GM21390 (cell line): ENCODE results near the gene GJB1.

Source experiments
- ATAC-seq: cut with Tn5 transposase; IDR thresholded peaks from one replicate; pipeline ENCODE4 v1.9.1; 2021; ENCODE audit not compliant: unreplicated experiment

The GJB1 gene

DNA sequence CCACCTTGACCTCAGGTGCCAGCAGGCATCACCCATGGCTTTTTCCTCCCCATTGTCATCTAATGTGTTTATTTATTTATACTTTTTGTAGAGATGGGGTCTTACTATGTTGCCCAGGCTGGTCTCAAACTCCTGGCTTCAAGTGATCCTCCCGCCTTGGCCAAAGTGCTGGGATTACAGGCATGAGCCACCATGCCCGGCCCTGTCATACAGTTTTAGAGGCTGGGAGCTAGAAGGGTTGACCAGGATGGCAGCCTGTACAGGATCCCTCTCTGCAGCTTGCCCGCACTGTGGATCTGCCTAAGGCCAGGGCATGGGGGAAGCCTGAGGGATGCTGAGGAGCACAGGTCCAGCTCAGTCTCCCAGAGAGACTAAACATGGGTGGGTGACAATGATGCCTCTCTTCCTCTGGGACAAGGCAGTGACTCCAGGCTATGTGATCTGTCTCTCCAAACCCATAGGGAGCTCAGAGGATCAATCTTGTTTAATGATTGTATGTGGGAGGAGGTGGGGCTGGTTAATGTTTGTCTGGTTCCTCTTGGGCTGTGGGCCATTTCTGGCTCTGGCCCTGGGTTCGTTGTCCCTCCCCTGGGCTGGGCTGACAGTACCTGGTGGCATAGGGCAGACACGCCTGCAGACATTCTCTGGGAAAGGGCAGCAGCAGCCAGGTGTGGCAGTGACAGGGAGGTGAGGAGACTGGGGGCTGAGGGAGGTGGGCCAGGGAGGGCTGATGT is 8.3 kb upstream of the GJB1 start:
- ATAC-seq = no peak

GRCh38 chrX:71215338-71215912 is 7.6 kb upstream of the GJB1 start:
- ATAC-seq = no peak

GRCh38 chrX:71216485-71216884 is 6.5 kb upstream of the GJB1 start:
- ATAC-seq = no peak

DNA sequence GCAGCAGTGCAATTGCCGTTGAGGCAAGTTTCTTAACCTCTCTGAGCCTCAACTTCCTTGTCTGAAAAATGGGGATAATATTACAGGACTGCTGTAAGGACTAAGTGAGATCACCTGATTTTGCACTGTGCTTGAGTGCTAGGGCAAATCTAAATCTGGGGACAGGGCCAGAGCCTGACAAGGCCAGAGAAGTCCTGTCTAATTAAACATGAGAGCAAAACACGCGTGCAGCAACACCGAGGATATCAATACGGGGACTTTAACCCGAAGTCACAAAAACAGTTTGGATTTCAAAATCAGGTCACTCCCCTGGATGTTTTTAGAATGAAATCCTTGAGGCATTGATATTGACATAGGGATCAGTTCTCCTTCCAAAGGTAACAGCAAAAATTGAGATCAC is 5.7 kb upstream of the GJB1 start:
- ATAC-seq = no peak

- no peak for ATAC-seq
These were observed 1.9 kb upstream of the GJB1 start for GRCh38 chrX:71221145-71221544.

DNA sequence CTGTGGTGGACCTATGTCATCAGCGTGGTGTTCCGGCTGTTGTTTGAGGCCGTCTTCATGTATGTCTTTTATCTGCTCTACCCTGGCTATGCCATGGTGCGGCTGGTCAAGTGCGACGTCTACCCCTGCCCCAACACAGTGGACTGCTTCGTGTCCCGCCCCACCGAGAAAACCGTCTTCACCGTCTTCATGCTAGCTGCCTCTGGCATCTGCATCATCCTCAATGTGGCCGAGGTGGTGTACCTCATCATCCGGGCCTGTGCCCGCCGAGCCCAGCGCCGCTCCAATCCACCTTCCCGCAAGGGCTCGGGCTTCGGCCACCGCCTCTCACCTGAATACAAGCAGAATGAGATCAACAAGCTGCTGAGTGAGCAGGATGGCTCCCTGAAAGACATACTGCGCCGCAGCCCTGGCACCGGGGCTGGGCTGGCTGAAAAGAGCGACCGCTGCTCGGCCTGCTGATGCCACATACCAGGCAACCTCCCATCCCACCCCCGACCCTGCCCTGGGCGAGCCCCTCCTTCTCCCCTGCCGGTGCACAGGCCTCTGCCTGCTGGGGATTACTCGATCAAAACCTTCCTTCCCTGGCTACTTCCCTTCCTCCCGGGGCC is 1.2 kb downstream of the GJB1 start:
- ATAC-seq = no peak

DNA sequence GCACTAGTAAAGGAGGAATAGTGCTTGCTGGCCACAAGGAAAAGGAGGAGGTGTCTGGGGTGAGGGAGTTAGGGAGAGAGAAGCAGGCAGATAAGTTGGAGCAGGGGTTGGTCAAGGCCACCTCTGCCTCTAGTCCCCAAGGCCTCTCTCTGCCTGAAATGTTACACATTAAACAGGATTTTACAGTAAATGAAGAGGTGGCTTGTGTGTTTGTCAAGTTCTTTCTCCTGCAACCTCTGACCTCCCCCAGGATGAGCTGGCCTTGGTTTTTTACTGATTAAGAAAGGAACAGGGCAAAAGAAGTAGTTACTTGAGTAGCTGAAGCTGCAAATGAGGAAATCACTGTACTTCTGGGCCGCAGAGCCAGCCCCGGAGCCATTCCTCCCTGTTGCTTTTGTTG is 2.0 kb downstream of the GJB1 start:
- ATAC-seq = no peak

GRCh38 chrX:71225676-71226075 is 2.7 kb downstream of the GJB1 start:
- ATAC-seq = no peak

DNA sequence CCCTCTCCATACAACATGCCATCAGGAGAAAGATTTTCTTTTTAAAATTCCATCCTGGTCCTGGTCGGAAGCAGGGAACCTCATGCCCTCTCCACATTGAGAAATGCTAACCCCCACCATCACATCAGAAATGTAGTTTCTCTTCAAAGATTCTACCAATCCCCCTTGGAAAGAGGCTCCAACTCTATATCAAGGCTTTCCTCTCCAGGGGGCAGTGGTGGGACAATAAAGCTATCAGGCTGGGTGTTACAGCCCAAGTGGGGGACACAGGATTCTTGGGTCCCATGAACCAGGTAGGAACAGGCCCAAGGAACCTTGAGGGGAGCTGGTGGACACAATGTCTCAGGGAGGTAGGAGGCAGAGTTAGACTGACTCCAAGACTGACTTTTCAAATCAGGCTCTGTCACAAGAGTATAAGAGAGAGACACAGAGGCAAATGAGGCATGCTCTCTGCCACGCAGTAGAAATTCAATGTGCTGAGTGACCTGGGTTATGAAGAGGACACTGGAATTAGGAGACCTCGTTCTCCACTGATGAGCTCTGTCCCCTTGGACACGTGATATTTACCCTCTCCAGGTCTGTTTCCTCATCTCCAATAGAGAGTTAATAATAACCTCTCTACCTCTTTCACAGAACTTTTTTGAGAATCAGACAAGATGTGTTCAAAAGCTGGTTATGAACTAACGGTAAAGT is 4.5 kb downstream of the GJB1 start:
- ATAC-seq = no peak

DNA sequence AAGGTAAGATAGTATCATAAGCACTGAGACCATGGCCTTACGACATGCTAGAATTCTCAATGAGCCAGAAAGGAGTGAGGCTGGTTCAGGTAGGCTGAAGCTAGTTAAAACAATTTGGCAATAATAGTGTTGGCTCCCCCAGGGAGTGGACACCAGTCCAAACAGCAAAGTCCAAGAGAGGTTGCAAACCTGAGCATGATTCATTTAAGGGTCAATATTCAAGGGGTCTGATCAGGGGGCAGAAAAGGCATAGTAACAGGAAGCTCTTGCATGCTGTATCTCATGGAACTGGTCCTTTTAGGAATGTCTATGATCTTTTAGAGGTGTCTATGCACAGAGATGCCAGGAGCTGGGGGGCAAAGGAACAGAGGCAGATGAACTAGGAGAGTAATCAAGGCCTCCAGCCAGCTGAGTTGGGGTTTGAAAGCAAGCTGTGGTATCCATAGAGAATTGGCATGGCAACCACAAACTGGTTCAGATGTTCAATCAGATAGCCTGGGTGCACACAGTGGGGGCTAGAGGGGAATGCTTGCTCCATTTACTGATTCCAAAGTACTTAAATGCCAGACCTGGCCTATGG is 5.1 kb downstream of the GJB1 start:
- no peak for ATAC-seq

DNA sequence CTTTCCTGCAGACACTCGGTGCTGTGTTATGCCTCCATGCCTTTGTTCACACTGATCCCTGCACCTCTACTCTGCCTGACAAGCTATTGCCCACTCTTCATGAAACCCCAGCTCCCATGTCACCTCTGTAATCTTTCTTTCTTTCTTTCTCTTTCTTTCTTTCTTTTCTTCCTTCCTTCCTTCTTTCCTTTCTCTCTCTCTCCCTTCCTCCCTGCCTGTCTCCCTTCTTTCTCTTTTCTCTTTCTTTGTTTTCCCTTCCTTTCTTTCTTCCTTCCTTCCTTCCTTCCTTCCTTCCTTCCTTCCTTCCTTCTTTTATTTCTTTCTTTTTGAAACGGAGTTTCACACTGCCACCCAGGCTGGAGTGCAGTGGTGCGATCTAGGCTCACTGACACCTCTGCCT is 12.5 kb downstream of the GJB1 start:
- ATAC-seq = no peak

GRCh38 chrX:71236836-71237235 is 13.8 kb downstream of the GJB1 start:
- no peak for ATAC-seq

DNA sequence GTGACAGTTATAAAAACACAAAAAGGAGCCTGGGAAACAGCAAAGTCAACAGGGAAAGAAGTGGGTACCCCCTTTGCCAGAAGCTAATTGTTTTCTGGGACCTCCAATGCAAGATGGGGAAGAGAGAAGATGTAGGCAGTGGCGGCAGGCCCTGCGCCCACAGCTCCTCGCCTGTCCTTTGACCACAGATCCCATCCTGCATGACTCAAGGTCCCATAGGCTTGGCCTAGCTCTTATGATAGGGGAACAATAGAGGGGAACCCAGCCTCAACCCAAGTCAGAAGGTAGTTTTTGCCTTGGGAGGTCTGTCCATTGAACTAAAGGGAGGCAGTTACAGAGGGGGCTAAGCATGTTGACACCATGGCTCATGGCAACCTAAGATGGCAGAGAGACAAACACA is 16.8 kb downstream of the GJB1 start:
- ATAC-seq = no peak

DNA sequence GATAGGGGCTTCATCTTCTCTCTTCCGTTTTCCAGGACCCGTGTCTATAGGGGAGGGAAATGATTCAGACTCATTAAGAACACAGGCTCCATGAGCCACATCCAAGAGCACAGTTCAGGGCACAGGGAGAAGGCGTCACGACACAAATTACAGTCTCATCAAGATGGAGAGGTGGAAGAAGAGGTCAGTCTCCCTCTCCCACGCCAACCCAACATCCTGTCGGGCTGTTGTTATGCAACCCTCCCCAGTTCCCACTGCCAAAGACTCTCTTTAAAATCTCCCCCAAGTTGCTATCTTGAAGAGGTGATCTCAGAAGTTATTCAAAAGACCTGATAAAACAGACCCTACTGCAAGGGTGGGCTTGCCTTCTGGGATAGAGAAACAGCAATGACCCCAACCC is 18.3 kb downstream of the GJB1 start:
- ATAC-seq = no peak

DNA sequence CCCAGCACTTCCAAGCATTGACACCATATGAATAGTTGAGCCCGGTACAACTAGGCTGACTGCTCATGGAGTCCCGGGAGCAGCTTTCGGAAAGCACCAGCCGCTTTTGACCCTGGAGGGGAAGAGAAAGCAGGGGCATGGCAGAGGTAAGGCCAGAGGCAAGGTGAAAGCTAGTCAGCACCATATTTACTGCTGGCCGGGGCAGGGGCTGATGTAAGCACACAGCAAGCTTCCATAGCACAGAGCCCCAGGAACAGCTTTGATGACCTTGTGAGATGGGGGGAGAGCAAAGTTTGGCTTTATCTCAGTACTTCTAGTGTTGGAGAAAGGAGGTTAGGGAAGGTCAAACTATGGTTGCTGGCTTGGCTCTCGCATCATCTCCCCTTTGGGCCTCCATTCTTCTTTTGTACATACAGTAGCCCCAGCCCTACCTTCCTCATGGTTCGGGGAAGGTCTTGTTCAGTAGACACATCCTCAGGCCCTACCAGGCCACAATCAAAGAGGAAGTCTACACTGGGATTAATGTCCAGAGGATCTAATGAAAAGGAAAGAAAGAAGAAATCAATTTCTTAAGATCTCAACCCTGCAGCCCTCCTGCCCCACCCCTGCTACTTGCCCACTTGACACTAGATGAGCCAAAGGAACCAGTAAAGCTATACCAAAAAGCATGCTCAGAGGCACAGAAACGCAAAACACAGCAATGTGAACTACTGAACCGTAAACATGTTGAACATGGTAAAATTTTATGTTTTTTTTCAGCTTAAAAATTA is 21.5 kb downstream of the GJB1 start:
- ATAC-seq = no peak

- ATAC-seq = no peak
These were observed 22.1 kb downstream of the GJB1 start for GRCh38 chrX:71245159-71245558.

DNA sequence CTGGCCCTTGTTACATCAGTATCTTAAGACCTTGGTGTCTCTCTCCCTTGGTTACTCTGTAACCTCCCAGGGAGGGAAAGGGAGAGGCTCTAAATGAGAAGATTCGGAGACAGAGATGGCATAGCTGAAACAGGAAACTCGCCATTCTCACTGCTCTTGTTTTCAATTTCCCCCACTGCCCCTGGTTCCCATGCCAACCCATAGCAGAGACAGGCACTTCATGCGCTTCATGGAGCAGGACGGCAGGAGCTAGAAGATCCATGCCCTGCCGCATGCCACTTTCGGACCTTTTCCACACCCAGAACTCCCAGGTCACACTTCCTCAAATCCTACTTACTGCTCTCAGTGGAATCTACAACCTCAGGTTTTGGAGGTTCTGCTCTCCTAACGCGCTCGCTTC is 27.8 kb downstream of the GJB1 start:
- no peak for ATAC-seq

GRCh38 chrX:71251466-71251973 is 28.5 kb downstream of the GJB1 start:
- no peak for ATAC-seq

GRCh38 chrX:71252221-71252620 is 29.2 kb downstream of the GJB1 start:
- ATAC-seq = no peak

DNA sequence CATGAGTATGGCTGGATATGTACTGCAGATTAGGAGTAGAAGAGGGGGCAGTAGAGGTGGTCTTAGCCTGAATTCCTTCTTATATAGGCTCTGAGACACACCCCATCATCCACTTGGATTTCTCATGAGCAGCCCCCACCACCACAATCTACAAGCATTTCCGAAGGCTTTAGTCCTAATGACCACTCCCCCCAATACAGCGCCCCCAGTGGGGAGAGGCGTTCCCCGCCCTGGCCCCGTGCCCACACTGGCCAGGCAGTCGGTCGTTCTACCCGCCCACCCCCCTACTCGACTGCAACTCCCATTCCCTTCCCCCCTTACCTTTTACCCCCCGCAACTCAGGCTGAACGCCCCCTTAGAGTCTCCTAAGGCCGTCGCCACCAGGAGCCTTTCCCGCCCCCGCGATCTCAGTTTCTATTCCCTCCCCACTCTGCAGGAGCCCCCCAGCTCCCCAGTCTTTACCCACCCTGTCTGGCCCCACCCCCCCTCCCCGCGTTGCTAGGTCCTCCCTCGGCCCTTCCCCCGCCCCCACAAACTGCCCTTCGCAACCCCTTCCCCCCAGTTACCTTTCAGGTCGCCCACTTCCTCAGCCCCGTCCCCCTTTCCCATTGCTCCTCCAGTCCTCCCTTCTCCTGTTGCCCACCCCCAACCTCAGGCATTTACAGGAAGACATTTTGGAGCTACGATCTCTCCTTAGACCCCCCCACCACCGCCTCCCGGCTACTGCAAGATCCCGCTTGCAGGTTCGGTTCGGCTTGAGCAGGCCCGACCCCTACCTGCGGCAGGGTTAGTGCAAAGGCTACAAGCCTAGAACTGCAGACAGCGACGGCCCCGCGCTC is 30.4 kb downstream of the GJB1 start:
- no peak for ATAC-seq
